Heart left ventricle (tissue), 16 donors: ENCODE data around the gene PRKCSH. TPM values are rescaled to one million over a fixed set of nuclear protein-coding genes. Genes with fewer than 3 reads are reported as not detected.
A peak's percentile ranks its signal among the peaks of the same experiment; 100 is the strongest.
"Not testable (repeated sequence)": the region's sequence is repeated elsewhere in the genome, so short reads cannot be mapped to it uniquely, and the experiment has no call there.

Experiments
- ATAC-seq, 4 donors: fragments of 200-7000 bp; cut with Tn5 transposase; one replicate each; pipeline ENCODE4 v1.9.1; 2020 to 2022; ENCODE audit warnings: moderate library complexity in 4 of 4, mild to moderate bottlenecking in 3 of 4, moderate number of reproducible peaks in 1 of 4
- DNase-seq, 5 donors: peaks; one replicate each; pipeline ENCODE4 v3.0.0-alpha.2; 2020
- H3K27ac ChIP-seq, 12 donors: fragments of 200-600 bp; sonication (generic) in 4 of 12; one replicate each; pipeline versions ENCODE4 v1.5.0 to v1.8.0; 2016 to 2022; ENCODE audit warnings: mild to moderate bottlenecking in 2 of 12
- H3K27me3 ChIP-seq, 9 donors: fragments of 200-600 bp; sonication (generic) in 2 of 9; one replicate each; pipeline versions ENCODE4 v1.5.1 to v1.8.0; 2016 to 2022; ENCODE audit warnings: mild to moderate bottlenecking in 3 of 9
- H3K36me3 ChIP-seq, 9 donors: fragments of 200-600 bp; sonication (generic) in 2 of 9; one replicate each; pipeline versions ENCODE4 v1.5.0 to v1.8.0; 2018 to 2022; ENCODE audit warnings: mild to moderate bottlenecking in 2 of 9
- H3K4me1 ChIP-seq, 12 donors: fragments of 200-600 bp; sonication (generic) in 4 of 12; one replicate each; pipeline versions ENCODE4 v1.5.0 to v1.8.0; 2016 to 2022; ENCODE audit warnings: mild to moderate bottlenecking in 3 of 12
- H3K4me3 ChIP-seq, 12 donors: fragments of 200-600 bp; sonication (generic) in 4 of 12; one replicate each; pipeline versions ENCODE4 v1.5.0 to v1.8.0; 2017 to 2022; ENCODE audit warnings: mild to moderate bottlenecking in 9 of 12, moderate library complexity in 4 of 12
- H3K9me3 ChIP-seq, 12 donors: fragments of 200-600 bp; sonication (generic) in 4 of 12; one replicate each; pipeline versions ENCODE4 v1.5.0 to v1.8.0; 2016 to 2022; ENCODE audit warnings: mild to moderate bottlenecking in 1 of 12
- POLR2A ChIP-seq, 2 donors: fragments of 450-650 bp; IDR thresholded peaks; one replicate each; pipeline ENCODE4 v1.6.1; 2017; ENCODE audit warnings: antibody characterized with exemption in 2 of 2, mild to moderate bottlenecking in 2 of 2, moderate library complexity in 2 of 2
- WGBS, 4 donors: extraction: QIAGEN DNeasy Blood & Tissue Kit in 2 of 4; methylation state at CpG; one replicate each; pipeline versions ENCODE4 v1.1.5 to v1.1.7; 2013 to 2018; 5-methylcytosine and 5-hydroxymethylcytosine counted together
- intact Hi-C, 10 donors: fragments of 100-400 bp; cut with DNase I; formaldehyde crosslinking; loops; one replicate each; pipeline versions ENCODE4 v1.11.1 to v1.14.2; 2022
- polyA plus RNA-seq, 2 donors: library from polyadenylated mRNA; stranded (reverse); fragments of 200-250 nt; gene quantifications; one replicate each; pipeline ENCODE4 v1.2.3, GENCODE V29; 2013
- total RNA-seq, 9 donors: library from RNA; depleted of rRNA in 2 of 9; stranded (reverse); fragments of >200 nt in 2 of 9; fragmentation: NEBNext Ultra II Directional in 3 of 9; extraction: Animal tissue kit (Norgen Biotek cat#: 25700) in 3 of 9; gene quantifications; one replicate each; pipeline versions ENCODE4 v1.1.0 to v1.2.4, GENCODE V29; 2016 to 2023
- TF ChIP-seq, protein P1 (sequence below), 12 donors: fragments of 200-600 bp; sonication (generic) in 4 of 12; IDR thresholded peaks; one replicate each; pipeline versions ENCODE4 v1.5.0 to v1.8.0; 2018 to 2022; ENCODE audit warnings: antibody characterized with exemption in 12 of 12, mild to moderate bottlenecking in 5 of 12
- donor health status: ischemic (EF 13 %, LVEDD 7.1; RV severe dilation, severe dysfunction).
- donor health status: healthy with polysubstance abuse.
- donor health status: DM: no; HTN: yes; CAD: no.
- donor health status: DM: no; HTN: no; CAD: no.
- donor health status: ischemic (EF 25% LVEDD 6.9; RV normal size, moderate dysfunction).
- donor health status: ischemic (EF 25% LVEDD 5.7; RV mildly dilated, moderate dysfunction).
- donor health status: healthy.
- donor health status: DM: yes; HTN: yes; CAD: no.
- donor health status: ischemic (EF 35%, LVEDD 5.7; RV mildly dilated, moderate dysfunction).
- donor health status: nonischemic (EF 11% LVEDD 7.7; RV severe dilation, severe dysfunction).
- donor health status: DM: yes; HTN: yes; CAD: no.
- donor health status: PGD.
- donor health status: ischemic (EF 29% LVEDD 5.4; RV normal size, mild dysfunction).
- donor health status: nonischemic (EF 23%, LVEDD 6.1; RV moderate dilation, normal function).

PRKCSH gene
- total and polyA plus RNA-seq, 11 donors: 69.3 to 210 (median 107) TPM

DNA sequence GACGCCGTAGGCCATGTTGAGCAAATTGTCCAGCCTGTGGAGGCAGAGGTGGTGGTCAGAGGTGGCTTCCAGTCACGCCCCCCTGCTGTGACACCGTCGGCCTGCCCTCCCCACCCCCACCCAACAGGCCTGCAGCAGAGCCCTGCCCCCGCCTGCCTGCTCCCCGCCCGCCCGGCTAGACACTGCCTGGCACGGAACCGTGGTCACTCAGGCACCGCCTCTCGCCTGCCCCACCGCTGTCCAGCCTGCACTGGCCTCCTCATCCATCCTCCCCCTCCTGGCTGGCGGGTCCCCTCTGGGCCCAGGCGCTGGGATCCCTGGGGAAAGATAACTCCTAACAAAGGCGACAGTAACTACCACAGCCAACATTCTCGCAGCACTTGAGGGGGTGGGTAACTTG lies 21.7 kb downstream of the PRKCSH start:
- H3K27ac ChIP-seq: no peak overlapping the region
- H3K4me1 ChIP-seq: peaks cover 0 to 2% (median 0%) of the 10 kb centered on the region in 12 donors
- no peaks in the 10 kb centered on the region for H3K36me3 ChIP-seq
- DNase-seq (no peak), ATAC-seq (no peak)
- peaks cover 0 to 23% (median 0%) of the 10 kb centered on the region in 9 donors for H3K27me3 ChIP-seq
- H3K9me3 ChIP-seq: no peaks in the 10 kb centered on the region
- intact Hi-C loops: no loop called here
- TF ChIP-seq POLR2A (IDR thresholded peaks at IDR 0.05): no peak
- TF ChIP-seq, protein P1, sequence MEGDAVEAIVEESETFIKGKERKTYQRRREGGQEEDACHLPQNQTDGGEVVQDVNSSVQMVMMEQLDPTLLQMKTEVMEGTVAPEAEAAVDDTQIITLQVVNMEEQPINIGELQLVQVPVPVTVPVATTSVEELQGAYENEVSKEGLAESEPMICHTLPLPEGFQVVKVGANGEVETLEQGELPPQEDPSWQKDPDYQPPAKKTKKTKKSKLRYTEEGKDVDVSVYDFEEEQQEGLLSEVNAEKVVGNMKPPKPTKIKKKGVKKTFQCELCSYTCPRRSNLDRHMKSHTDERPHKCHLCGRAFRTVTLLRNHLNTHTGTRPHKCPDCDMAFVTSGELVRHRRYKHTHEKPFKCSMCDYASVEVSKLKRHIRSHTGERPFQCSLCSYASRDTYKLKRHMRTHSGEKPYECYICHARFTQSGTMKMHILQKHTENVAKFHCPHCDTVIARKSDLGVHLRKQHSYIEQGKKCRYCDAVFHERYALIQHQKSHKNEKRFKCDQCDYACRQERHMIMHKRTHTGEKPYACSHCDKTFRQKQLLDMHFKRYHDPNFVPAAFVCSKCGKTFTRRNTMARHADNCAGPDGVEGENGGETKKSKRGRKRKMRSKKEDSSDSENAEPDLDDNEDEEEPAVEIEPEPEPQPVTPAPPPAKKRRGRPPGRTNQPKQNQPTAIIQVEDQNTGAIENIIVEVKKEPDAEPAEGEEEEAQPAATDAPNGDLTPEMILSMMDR (IDR thresholded peaks at IDR 0.05): no peak
- 17 to 31% (median 21%) methylated on average over 6 to 18 of the region's 18 CpGs for WGBS, 4 donors
- no peak overlapping the region for H3K4me3 ChIP-seq

DNA sequence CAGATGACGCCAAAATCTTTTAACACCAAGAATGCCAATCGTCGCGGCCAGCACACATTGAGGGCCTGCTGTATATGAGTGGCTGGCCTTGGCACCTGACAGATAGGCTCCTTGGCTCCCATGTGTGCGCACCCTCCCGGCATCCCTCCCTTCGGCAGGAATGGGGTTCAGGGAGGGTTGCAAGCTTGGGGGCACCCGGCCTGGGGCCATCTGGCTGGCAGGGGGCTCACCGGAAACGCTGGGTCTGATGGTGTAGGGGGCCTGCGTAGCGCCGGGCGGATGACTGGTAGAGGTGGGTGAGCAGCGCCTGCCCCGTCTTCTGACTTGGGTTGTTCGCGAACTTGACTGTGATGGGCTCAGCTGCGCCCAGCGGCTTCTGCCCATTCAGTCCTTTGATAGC lies 22.4 kb downstream of the PRKCSH start:
- Histone ChIP-seq H3K9me3 (no peaks in the 10 kb centered on the region), H3K27me3 (peaks cover 0 to 18% (median 0%) of the 10 kb centered on the region in 9 donors), H3K4me3 (no peak overlapping the region), H3K4me1 (no peaks in the 10 kb centered on the region), H3K36me3 (no peaks in the 10 kb centered on the region), H3K27ac (no peak overlapping the region)
- TF ChIP-seq, protein P1 (IDR thresholded peaks at IDR 0.05): no peak
- TF ChIP-seq POLR2A (IDR thresholded peaks at IDR 0.05): no peak
- intact Hi-C loops: no loop called here
- DNase-seq (no peak), ATAC-seq (no peak)
- 85 to 92% (median 87%) methylated on average over 19 to 20 of the region's 20 CpGs for WGBS, 4 donors

DNA sequence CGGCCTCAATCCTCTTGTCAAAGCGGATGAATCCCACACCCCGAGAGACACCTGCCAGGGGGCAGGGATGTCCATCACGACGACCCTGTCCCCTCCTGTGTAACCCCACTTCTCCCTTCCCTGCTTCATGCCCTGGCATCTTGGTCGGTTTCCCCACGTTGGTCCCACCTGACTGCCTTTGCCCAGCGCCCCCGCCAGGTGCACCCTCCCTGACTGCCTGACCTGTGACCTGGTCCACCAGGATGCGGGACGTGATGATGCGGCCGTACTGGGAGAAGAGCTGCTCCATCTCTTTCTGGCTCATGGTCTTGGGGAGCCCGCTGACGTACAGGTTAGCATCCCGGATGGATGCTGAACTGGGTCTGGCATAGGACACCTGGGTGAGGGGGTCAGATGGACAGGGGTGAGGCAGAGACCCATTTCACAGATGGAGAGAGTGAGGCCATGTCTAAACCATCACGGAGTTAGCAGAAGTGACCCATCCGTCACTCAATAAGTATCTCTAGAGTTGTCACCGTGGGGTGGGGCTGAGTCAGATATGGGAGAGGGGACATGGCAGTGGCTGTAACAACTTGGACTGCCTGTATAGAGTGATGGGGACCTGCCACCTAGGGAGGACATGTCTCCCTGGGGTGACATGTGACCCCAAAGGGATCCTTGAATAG lies 22.9 kb downstream of the PRKCSH start:
- ATAC-seq (no peak), DNase-seq (no peak)
- 81 to 85% (median 84%) methylated on average over 19 of the region's 19 CpGs for WGBS, 4 donors
- TF ChIP-seq POLR2A (IDR thresholded peaks at IDR 0.05): no peak
- TF ChIP-seq, protein P1 (IDR thresholded peaks at IDR 0.05): no peak
- H3K9me3 ChIP-seq: no peaks in the 10 kb centered on the region
- peaks cover 0 to 17% (median 0%) of the 10 kb centered on the region in 9 donors for H3K27me3 ChIP-seq
- no peaks in the 10 kb centered on the region for H3K36me3 ChIP-seq
- intact Hi-C loops: no loop called here
- H3K27ac ChIP-seq: no peak overlapping the region
- H3K4me3 ChIP-seq: no peak overlapping the region
- no peaks in the 10 kb centered on the region for H3K4me1 ChIP-seq

DNA sequence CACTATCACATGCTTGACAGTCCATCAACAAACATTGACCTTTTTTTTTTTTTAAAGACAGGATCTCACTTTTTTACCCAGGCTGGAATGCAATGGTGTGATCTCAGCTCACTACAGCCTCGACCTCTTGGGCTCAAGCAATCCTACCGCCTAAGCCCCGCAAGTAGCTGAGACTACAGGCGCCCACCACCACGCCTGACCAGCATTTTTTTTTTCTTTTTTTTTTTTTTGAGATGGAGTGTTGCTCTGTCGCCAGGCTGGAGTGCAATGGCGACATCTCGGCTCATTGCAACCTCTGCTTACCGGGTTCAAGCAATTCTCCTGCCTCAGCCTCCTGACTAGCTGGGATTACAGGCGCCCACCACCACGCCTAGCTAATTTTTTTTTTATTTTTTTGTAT lies 23.5 kb downstream of the PRKCSH start:
- DNase-seq, ATAC-seq, H3K4me3 ChIP-seq, H3K36me3 ChIP-seq, H3K9me3 ChIP-seq, H3K27ac ChIP-seq, intact Hi-C loops, H3K4me1 ChIP-seq: not testable (repeated sequence)
- WGBS, 4 donors: 81 to 84% (median 83%) methylated on average over 11 of the region's 11 CpGs
- H3K27me3 ChIP-seq: peaks cover 0 to 17% (median 0%) of the 10 kb centered on the region in 9 donors

DNA sequence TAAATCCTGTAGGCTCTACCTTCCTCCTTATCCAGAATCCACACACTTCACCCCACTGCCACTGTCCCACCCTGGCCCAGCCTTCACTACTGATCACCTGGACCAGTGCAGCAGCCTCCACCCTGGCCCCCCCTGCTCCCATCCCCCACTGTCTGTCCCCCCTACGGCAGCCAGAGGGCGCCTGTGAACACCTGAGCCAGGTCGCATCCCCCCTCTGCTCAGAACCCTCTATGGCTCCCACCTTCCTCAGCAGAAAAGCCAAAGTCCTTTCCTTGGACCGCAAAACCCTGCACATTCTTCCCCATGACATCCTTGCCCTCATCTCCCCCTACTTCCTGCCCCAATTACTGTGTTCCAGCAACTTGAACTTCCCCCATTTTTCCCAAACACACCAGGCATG lies 24.8 kb downstream of the PRKCSH start:
- H3K27ac ChIP-seq: no peak overlapping the region
- no peaks in the 10 kb centered on the region for H3K9me3 ChIP-seq
- no peak for TF ChIP-seq POLR2A (IDR thresholded peaks at IDR 0.05)
- TF ChIP-seq, protein P1 (IDR thresholded peaks at IDR 0.05): peak in 3 of 12 donors; percentile 9 to 19 (median 14)
- intact Hi-C loops: no loop called here
- H3K4me3 ChIP-seq: no peak overlapping the region
- DNase-seq (no peak), ATAC-seq (no peak)
- 53 to 64% (median 57%) methylated on average over 4 of the region's 4 CpGs for WGBS, 4 donors
- peaks cover 0 to 17% (median 0%) of the 10 kb centered on the region in 9 donors for H3K27me3 ChIP-seq
- no peaks in the 10 kb centered on the region for H3K4me1 ChIP-seq
- H3K36me3 ChIP-seq: no peaks in the 10 kb centered on the region
